Measurements from ENCODE around the gene MMS22L. TPM values are rescaled to one million over a fixed set of nuclear protein-coding genes. Genes with fewer than 3 reads are reported as not detected.

Gene MMS22L
- total and polyA plus RNA-seq, 2 of the 13 experiments (the other 11 are each of a cell fraction or from before 2014, with no cell fraction given): 6.2 to 32.9 TPM

DNA sequence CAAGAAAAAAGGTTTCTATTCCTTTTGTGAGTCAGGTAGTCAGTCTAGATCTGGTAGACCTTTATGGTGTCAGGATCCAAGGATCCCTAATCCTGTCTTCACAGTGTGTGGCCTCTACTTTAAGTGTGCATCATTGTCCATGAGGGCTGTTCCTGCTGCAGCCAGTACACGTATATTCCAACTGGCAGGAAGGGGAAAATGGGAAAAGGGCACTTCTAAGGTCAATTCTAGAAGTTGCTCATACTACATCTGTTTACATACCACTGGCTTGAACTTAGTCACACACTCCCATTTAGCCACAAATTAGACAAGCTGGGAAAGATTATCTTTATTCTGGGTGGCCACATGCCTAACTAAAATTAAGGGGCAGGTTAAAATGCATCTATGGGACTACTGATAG, 9.7 kb upstream of the MMS22L start:
- intact Hi-C loops (cut with micrococcal nuclease; ENCODE audit: unreplicated experiment): no loop called here
- POLR2A ChIA-PET: no interaction called here

More for the DNA sequence above, 9.7 kb upstream of the MMS22L start:
- H3K27me3 ChIP-seq (ENCODE audit: control insufficient read depth in 1 of 2, insufficient read depth in 2 of 2, low read length in 2 of 2): peaks cover 0 to 17% of the 10 kb centered on the region in 2 experiments; a peak in 3 of 5 replicates
- H3K4me2 ChIP-seq (ENCODE audit: low read depth, low read length): no peak overlapping the region
- 0% methylated on average over 1 of the region's 1 CpG for WGBS (ENCODE audit: low lambda C conversion rate)
- H3K9me3 ChIP-seq (ENCODE audit: low read length): peaks cover 7% of the 10 kb centered on the region
- H3K4me1 ChIP-seq (ENCODE audit: insufficient read depth, low read length): peaks cover 9% of the 10 kb centered on the region
- H3K27ac ChIP-seq (ENCODE audit: extremely low read length, insufficient read depth, low read length): no peak overlapping the region
- DNase-seq (ENCODE audit: low spot score) (no peak), ATAC-seq (no peak), FAIRE-seq (no peak)
- H3K4me3 ChIP-seq (replicated peaks in 1 of 3; ENCODE audit: insufficient read depth in 1 of 3, low read depth in 2 of 3, low read length in 3 of 3): no peak overlapping the region
- TF ChIP-seq, protein P1, sequence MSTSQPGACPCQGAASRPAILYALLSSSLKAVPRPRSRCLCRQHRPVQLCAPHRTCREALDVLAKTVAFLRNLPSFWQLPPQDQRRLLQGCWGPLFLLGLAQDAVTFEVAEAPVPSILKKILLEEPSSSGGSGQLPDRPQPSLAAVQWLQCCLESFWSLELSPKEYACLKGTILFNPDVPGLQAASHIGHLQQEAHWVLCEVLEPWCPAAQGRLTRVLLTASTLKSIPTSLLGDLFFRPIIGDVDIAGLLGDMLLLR (CRISPR knock-in tag; IDR thresholded peaks at IDR 0.05): no peak
- TF ChIP-seq, protein P2, sequence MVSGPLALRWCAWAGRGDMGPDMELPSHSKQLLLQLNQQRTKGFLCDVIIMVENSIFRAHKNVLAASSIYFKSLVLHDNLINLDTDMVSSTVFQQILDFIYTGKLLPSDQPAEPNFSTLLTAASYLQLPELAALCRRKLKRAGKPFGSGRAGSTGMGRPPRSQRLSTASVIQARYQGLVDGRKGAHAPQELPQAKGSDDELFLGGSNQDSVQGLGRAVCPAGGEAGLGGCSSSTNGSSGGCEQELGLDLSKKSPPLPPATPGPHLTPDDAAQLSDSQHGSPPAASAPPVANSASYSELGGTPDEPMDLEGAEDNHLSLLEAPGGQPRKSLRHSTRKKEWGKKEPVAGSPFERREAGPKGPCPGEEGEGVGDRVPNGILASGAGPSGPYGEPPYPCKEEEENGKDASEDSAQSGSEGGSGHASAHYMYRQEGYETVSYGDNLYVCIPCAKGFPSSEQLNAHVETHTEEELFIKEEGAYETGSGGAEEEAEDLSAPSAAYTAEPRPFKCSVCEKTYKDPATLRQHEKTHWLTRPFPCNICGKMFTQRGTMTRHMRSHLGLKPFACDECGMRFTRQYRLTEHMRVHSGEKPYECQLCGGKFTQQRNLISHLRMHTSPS (CRISPR knock-in tag; IDR thresholded peaks at IDR 0.05; ENCODE audit: low read depth): no peak
- TF ChIP-seq RFX5 (IDR thresholded peaks at IDR 0.05; ENCODE audit: low read depth, low read length) (no peak), ZNF558 (CRISPR knock-in tag; IDR thresholded peaks at IDR 0.05; ENCODE audit: borderline replicate concordance) (no peak)
- TF ChIP-seq, protein P3, sequence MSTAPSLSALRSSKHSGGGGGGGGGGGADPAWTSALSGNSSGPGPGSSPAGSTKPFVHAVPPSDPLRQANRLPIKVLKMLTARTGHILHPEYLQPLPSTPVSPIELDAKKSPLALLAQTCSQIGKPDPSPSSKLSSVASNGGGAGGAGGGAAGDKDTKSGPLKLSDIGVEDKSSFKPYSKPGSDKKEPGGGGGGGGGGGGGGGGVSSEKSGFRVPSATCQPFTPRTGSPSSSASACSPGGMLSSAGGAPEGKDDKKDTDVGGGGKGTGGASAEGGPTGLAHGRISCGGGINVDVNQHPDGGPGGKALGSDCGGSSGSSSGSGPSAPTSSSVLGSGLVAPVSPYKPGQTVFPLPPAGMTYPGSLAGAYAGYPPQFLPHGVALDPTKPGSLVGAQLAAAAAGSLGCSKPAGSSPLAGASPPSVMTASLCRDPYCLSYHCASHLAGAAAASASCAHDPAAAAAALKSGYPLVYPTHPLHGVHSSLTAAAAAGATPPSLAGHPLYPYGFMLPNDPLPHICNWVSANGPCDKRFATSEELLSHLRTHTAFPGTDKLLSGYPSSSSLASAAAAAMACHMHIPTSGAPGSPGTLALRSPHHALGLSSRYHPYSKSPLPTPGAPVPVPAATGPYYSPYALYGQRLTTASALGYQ (CRISPR knock-in tag; IDR thresholded peaks at IDR 0.05): no peak
- no peak overlapping the region for H3K9ac ChIP-seq (ENCODE audit: insufficient read depth, low read depth, low read length)
- no peaks in the 10 kb centered on the region for H4K20me1 ChIP-seq (ENCODE audit: insufficient read depth, low read length)
- H3K36me3 ChIP-seq (replicated peaks in 1 of 2; ENCODE audit: control insufficient read depth in 1 of 2, insufficient read depth in 2 of 2, low read length in 2 of 2): no peaks in the 10 kb centered on the region
- CTCF ChIA-PET (ENCODE audit: low intra/inter-chr PET ratio, low total read pairs): no interaction called here
- H3K79me2 ChIP-seq (ENCODE audit: insufficient read depth, low read length): no peaks in the 10 kb centered on the region
- BruUV-seq (replicated peaks): no TSS peak
- in situ Hi-C loops (cut with HindIII; ENCODE audit: extremely low pct_ligation_motif_present, low pct_unique_long_range_greater_than_20kb): no loop called here
- no peak overlapping the region for H2AFZ ChIP-seq (ENCODE audit: low read length)

All from HepG2 (cell line).